GM23338 (cell line): ENCODE measurements around the gene C22orf39. TPM values are rescaled to one million over a fixed set of nuclear protein-coding genes. Genes with fewer than 3 reads are reported as not detected.

Experiments
- ATAC-seq: fragments of 200-7000 bp; cut with Tn5 transposase; 3 replicates; pipeline ENCODE4 v1.9.1; 2020
- DNase-seq: peaks from one replicate; pipeline ENCODE4 v3.0.0-alpha.2; 2015; ENCODE audit warnings: low spot score
- H2AFZ ChIP-seq: fragments of 200-600 bp; sonication (generic); 2 replicates; pipeline ENCODE4 v1.8.0; 2016; ENCODE audit warnings: antibody characterized with exemption, mild to moderate bottlenecking, moderate library complexity
- H3F3A ChIP-seq: fragments of 200-600 bp; sonication (generic); replicated peaks from 2 replicates; pipeline ENCODE4 v1.8.0; 2017; ENCODE audit warnings: antibody characterized with exemption, mixed run types, low read depth
- H3K27ac ChIP-seq: fragments of 200-600 bp; sonication (generic); 2 replicates; pipeline ENCODE4 v1.6.1; 2016; ENCODE audit warnings: low read depth
- H3K27me3 ChIP-seq: fragments of 200-600 bp; sonication (generic); 2 replicates; pipeline ENCODE4 v1.8.0; 2016; ENCODE audit warnings: mild to moderate bottlenecking, mixed run types, moderate library complexity; ENCODE audit not compliant: insufficient read depth
- H3K36me3 ChIP-seq: fragments of 200-600 bp; sonication (generic); 2 replicates; pipeline ENCODE4 v1.8.0; 2016; ENCODE audit warnings: mild to moderate bottlenecking; ENCODE audit not compliant: insufficient read depth
- H3K4me1 ChIP-seq: fragments of 200-600 bp; sonication (generic); 2 replicates; pipeline ENCODE4 v1.8.0; 2016; ENCODE audit warnings: mild to moderate bottlenecking, moderate library complexity; ENCODE audit not compliant: insufficient read depth
- H3K4me2 ChIP-seq: fragments of 200-600 bp; sonication (generic); 2 replicates; pipeline ENCODE4 v1.7.1; 2017; ENCODE audit warnings: mixed run types
- H3K4me3 ChIP-seq: fragments of 200-600 bp; sonication (generic); 2 replicates; pipeline ENCODE4 v1.6.1; 2016; ENCODE audit warnings: mixed run types
- H3K79me2 ChIP-seq: fragments of 200-600 bp; sonication (generic); replicated peaks from 2 replicates; pipeline ENCODE4 v1.8.0; 2017; ENCODE audit warnings: mild to moderate bottlenecking; ENCODE audit not compliant: insufficient read depth
- H3K9me2 ChIP-seq: fragments of 200-600 bp; sonication (generic); 2 replicates; pipeline ENCODE4 v1.8.0; 2017; ENCODE audit not compliant: insufficient read depth
- H4K20me1 ChIP-seq: fragments of 200-600 bp; sonication (generic); replicated peaks from 2 replicates; pipeline ENCODE4 v1.8.0; 2017; ENCODE audit warnings: mild to moderate bottlenecking; ENCODE audit not compliant: insufficient read depth
- H3K27ac Mint-ChIP-seq: 2 replicates; pipeline ENCODE4 v1.8.0; 2020; ENCODE audit warnings: inconsistent platforms, mild to moderate bottlenecking, moderate library complexity, mixed read lengths
- H3K27me3 Mint-ChIP-seq: 3 replicates; pipeline ENCODE4 v1.8.0; 2022; ENCODE audit warnings: low read depth, mild to moderate bottlenecking, moderate library complexity, mixed read lengths, inconsistent platforms; ENCODE audit not compliant: insufficient read depth, poor library complexity
- H3K36me3 Mint-ChIP-seq: 3 replicates; pipeline ENCODE4 v1.8.0; 2021; ENCODE audit warnings: low read depth, mild to moderate bottlenecking, inconsistent platforms, moderate library complexity, mixed read lengths
- H3K4me1 Mint-ChIP-seq: 3 replicates; pipeline ENCODE4 v1.8.0; 2020; ENCODE audit warnings: mild to moderate bottlenecking, inconsistent platforms, mixed read lengths
- H3K4me3 Mint-ChIP-seq: 3 replicates; pipeline ENCODE4 v1.8.0; 2021; ENCODE audit warnings: moderate library complexity, mild to moderate bottlenecking, inconsistent platforms, mixed read lengths
- H3K9me3 Mint-ChIP-seq: 3 replicates; pipeline ENCODE4 v1.8.0; 2020; ENCODE audit warnings: moderate library complexity, mild to moderate bottlenecking, inconsistent platforms, mixed read lengths
- CREB1 ChIP-seq: fragments of 250-450 bp; sonication (Bioruptor Pico); IDR thresholded peaks from 2 replicates; pipeline ENCODE4 v1.5.0; 2020; ENCODE audit warnings: low read depth, mild to moderate bottlenecking, moderate library complexity
- ETS1 ChIP-seq: IDR thresholded peaks from 2 replicates; pipeline ENCODE4 v1.6.1; 2016; ENCODE audit warnings: antibody characterized with exemption
- EZH2phosphoT487 ChIP-seq: fragments of 200-600 bp; sonication (generic); IDR thresholded peaks from one replicate; pipeline ENCODE4 v1.8.1; 2018; ENCODE audit warnings: antibody characterized with exemption; ENCODE audit not compliant: unreplicated experiment
- JUNB ChIP-seq: IDR thresholded peaks from one replicate; pipeline ENCODE4 v1.6.1; 2016; ENCODE audit warnings: antibody characterized with exemption; ENCODE audit not compliant: unreplicated experiment
- NANOG ChIP-seq: IDR thresholded peaks from 2 replicates; pipeline ENCODE4 v1.6.1; 2016; ENCODE audit warnings: antibody characterized with exemption, borderline replicate concordance
- STAT1 ChIP-seq: IDR thresholded peaks from one replicate; pipeline ENCODE4 v1.6.1; 2016; ENCODE audit warnings: antibody characterized with exemption; ENCODE audit not compliant: unreplicated experiment
- ZNF114 ChIP-seq: fragments of 250-450 bp; sonication (Bioruptor Pico); IDR thresholded peaks from 2 replicates; pipeline ENCODE4 v1.5.0; 2020; ENCODE audit warnings: mild to moderate bottlenecking, moderate library complexity
- ZNF331 ChIP-seq: fragments of 250-450 bp; sonication (Bioruptor Pico); IDR thresholded peaks from 2 replicates; pipeline ENCODE4 v1.5.0; 2020; ENCODE audit warnings: low read depth, mild to moderate bottlenecking, moderate library complexity
- ZNF462 ChIP-seq: fragments of 250-450 bp; sonication (Bioruptor Pico); IDR thresholded peaks from 2 replicates; pipeline ENCODE4 v1.5.0; 2020; ENCODE audit warnings: mild to moderate bottlenecking, moderate library complexity
- polyA plus RNA-seq: library from polyadenylated mRNA; unstranded; fragments of >200 nt; fragmentation: Nextera tagmentation; extraction: Ambion mirVana; gene quantifications from 2 replicates; pipeline ENCODE4 v1.2.1, GENCODE V29; 2016
- total RNA-seq: library from RNA; depleted of rRNA; stranded (reverse); fragments of >200 nt; shearing (Covaris generic); gene quantifications from 2 replicates; pipeline ENCODE4 v1.2.3, GENCODE V29; 2014
- TF ChIP-seq, protein P1 (sequence below), 2 experiments: fragments of 200-600 bp in 1 of 2; sonication (generic) in 1 of 2; conservative IDR thresholded peaks; 2 replicates each; pipeline versions ENCODE4 v1.5.1 to v1.6.1; 2016 to 2017; ENCODE audit warnings: antibody characterized with exemption in 2 of 2, low read depth in 2 of 2, mild to moderate bottlenecking in 2 of 2, moderate library complexity in 1 of 2

The C22orf39 gene
- total and polyA plus RNA-seq, 2 experiments from 2014 or later = 37.4 to 40.2 TPM

DNA sequence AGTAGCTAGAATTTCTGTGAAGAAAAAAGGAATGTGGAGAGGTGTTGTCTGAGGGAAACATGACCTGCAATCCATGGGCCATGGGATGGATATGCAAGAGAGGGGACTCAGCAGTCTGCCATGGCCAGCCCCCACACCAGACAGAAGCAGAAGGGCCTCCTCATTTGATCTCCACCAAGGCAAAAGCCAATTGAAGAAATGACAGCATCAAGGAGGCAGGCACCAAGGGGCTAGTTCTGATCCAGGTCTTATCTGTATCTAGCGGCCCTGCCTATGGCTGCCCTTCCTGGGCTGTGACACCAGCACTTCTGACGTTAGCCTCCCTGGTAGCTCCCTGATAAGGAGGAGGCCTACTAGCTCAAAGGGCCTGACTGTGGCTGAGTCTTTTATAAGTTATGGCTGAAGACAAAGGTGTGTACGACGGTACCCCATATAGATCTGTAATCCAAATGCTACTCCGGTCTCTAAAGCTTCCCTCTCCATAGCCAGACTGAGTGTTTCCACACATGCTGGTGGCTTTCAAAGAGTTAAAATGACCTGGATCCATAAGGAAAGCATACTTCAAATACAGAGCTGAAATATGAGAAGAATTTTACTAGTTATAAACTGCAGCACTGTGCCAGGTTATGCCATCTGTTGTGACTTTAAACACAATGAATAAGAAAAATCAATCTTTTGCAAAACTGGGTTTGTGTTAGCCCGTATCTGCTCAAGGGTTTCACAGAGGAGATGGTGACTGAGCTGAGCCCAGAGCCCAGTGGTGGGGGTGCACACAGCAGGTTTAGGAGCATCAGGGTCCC, 50.4 kb downstream of the C22orf39 start:
- Mint-ChIP-seq H3K4me3 (no peak overlapping the region), H3K27ac (no peak overlapping the region), H3K27me3 (peaks cover 10% of the 10 kb centered on the region), H3K4me1 (no peaks in the 10 kb centered on the region), H3K36me3 (peaks cover 67% of the 10 kb centered on the region), H3K9me3 (no peaks in the 10 kb centered on the region)
- H3K36me3 ChIP-seq = peaks cover 31% of the 10 kb centered on the region
- no peak for TF ChIP-seq JUNB
- TF ChIP-seq STAT1 = no peak
- no peak for TF ChIP-seq ZNF114 (CRISPR knock-in tag)
- no peak for TF ChIP-seq ZNF331 (CRISPR knock-in tag)
- TF ChIP-seq NANOG = no peak
- TF ChIP-seq, protein P1, sequence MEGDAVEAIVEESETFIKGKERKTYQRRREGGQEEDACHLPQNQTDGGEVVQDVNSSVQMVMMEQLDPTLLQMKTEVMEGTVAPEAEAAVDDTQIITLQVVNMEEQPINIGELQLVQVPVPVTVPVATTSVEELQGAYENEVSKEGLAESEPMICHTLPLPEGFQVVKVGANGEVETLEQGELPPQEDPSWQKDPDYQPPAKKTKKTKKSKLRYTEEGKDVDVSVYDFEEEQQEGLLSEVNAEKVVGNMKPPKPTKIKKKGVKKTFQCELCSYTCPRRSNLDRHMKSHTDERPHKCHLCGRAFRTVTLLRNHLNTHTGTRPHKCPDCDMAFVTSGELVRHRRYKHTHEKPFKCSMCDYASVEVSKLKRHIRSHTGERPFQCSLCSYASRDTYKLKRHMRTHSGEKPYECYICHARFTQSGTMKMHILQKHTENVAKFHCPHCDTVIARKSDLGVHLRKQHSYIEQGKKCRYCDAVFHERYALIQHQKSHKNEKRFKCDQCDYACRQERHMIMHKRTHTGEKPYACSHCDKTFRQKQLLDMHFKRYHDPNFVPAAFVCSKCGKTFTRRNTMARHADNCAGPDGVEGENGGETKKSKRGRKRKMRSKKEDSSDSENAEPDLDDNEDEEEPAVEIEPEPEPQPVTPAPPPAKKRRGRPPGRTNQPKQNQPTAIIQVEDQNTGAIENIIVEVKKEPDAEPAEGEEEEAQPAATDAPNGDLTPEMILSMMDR (conservative IDR thresholded peaks at IDR 0.05; ENCODE audit: low read depth in 2 of 2) = no peak
- no peak for TF ChIP-seq ETS1
- ATAC-seq (no peak), DNase-seq (no peak)
- H3K4me1 ChIP-seq = no peaks in the 10 kb centered on the region
- no peak overlapping the region for H3K4me2 ChIP-seq
- H3K27ac ChIP-seq = no peak overlapping the region
- no peak overlapping the region for H3K4me3 ChIP-seq
- H2AFZ ChIP-seq = no peak overlapping the region
- no peaks in the 10 kb centered on the region for H3F3A ChIP-seq
- no peaks in the 10 kb centered on the region for H3K27me3 ChIP-seq
- peaks cover 12% of the 10 kb centered on the region for H4K20me1 ChIP-seq
- H3K79me2 ChIP-seq = 0 out of 2 replicates have a peak, but pooled peaks cover 3% of the 10 kb centered on the region
- no peaks in the 10 kb centered on the region for H3K9me2 ChIP-seq

DNA sequence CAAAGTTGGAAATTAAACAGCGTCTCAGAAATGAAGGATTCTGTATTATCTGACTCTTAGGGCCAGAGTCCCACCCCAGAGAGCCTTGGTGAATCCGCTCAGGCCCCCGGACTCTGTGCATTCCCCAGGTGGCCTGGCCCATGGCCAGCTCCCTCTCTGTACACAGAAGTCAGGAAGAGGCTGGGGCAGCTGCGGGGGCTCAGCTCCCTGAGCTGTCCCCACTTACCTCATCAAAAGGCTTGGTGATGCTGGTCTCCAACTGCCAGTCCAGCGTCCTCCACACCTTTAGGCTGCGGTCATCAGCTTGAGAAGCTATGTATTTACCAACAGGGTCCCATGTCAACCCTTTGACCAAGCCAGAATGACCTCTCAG, 51.0 kb downstream of the C22orf39 start:
- ATAC-seq (no peak), DNase-seq (no peak)
- no peak overlapping the region for H3K4me3 Mint-ChIP-seq
- Histone ChIP-seq H3K4me2 (no peak overlapping the region), H3K4me3 (no peak overlapping the region), H3F3A (no peaks in the 10 kb centered on the region), H3K27ac (no peak overlapping the region), H3K36me3 (peaks cover 30% of the 10 kb centered on the region), H4K20me1 (peaks cover 6% of the 10 kb centered on the region), H3K79me2 (0 out of 2 replicates have a peak, but pooled peaks cover 3% of the 10 kb centered on the region), H3K9me2 (no peaks in the 10 kb centered on the region), H3K27me3 (no peaks in the 10 kb centered on the region), H3K4me1 (no peaks in the 10 kb centered on the region), H2AFZ (no peak overlapping the region)
- H3K27ac Mint-ChIP-seq = no peak overlapping the region
- peaks cover 10% of the 10 kb centered on the region for H3K27me3 Mint-ChIP-seq
- no peaks in the 10 kb centered on the region for H3K9me3 Mint-ChIP-seq
- peaks cover 68% of the 10 kb centered on the region for H3K36me3 Mint-ChIP-seq
- H3K4me1 Mint-ChIP-seq = no peaks in the 10 kb centered on the region
- TF ChIP-seq ZNF462 (CRISPR knock-in tag) (no peak), CREB1 (CRISPR knock-in tag) (no peak), EZH2phosphoT487 (no peak), ZNF114 (CRISPR knock-in tag) (no peak), STAT1 (no peak)
